ENCODE results near the gene CASZ1.

Gene CASZ1

DNA sequence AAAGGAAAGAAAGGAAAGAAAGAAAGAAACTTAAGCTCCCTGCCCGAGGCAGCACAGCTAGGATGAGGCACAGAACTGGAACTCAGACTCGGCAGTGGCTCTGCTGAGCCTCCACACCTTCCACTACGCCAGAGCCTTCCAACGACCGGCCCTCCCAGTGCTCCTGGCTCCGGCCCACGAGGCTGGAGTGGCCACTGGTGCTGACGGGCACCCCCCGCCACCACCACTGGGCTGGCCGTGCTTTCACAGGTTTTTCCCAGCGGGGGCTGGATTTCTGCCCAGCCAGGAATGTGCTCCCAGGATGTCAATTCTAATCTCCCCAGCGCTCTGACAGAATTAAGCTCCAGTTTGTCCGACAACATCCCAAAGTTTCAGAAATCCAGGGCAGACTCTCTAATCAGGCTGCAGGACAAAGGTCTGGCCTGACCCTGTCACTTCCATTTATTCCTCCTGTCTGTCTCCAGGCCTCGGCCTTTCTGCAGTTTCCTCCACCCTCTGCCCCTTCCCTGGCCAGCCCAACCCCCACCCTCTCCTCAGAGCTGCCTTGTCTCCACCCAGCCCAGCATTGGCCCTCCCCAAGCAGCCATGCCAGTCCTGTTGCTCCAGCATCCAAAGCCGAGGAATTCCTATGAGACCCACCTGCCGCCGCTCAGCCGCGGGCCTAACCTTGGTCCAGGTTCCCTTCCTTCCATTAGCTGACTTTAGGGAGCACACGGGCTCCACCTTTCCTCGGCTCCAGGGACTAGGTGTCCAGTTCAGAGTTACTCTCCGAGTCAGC is 81.9 kb downstream of the CASZ1 start:
- H2BK15ac ChIP-seq (ENCODE audit: low read depth, poor library complexity, severe bottlenecking): no peak overlapping the region

DNA sequence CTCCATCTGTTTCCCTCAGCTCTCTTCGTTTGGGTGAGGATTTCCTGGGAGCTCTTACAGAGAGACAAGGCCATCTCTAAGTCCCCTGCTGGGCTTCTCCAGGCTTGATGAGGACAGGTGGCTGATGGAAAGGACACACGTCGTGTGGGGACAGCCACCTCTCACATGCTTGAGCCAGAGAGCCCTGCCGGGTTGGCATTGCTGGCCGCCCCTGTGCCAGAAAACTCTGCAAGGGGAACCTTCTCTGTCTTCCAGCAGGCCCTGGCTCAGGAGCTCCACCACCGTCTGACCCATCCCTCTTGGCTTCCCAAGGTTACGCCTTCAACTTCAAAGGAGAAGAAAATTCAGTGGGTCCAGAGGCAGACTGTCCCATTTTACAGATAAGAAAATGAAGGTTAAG is 82.8 kb downstream of the CASZ1 start:
- H3K23ac ChIP-seq (ENCODE audit: low read length in 2 of 2): no peak overlapping the region
- no peaks in the 10 kb centered on the region for H3K9me3 ChIP-seq (ENCODE audit: control insufficient read depth, low read length)
- no peaks in the 10 kb centered on the region for H3K79me1 ChIP-seq (replicated peaks; ENCODE audit: low read length, poor library complexity, severe bottlenecking)
- H2BK12ac ChIP-seq (ENCODE audit: low read length in 2 of 2): no peak overlapping the region
- no peak overlapping the region for H4K8ac ChIP-seq (ENCODE audit: low read length)
- no peak overlapping the region for H3K14ac ChIP-seq (ENCODE audit: low read length in 2 of 2)
- H3K18ac ChIP-seq (ENCODE audit: low read depth in 1 of 2, low read length in 2 of 2): no peak overlapping the region
- no peak overlapping the region for H3K4me3 ChIP-seq (ENCODE audit: insufficient read depth in 1 of 2, low read depth in 1 of 2, low read length in 2 of 2)
- no peak overlapping the region for H3K9ac ChIP-seq (ENCODE audit: low read length)
- no peak overlapping the region for H2BK15ac ChIP-seq (ENCODE audit: low read depth, poor library complexity, severe bottlenecking)
- H3K27ac ChIP-seq (ENCODE audit: low read length, poor library complexity, severe bottlenecking): no peak overlapping the region
- no peak overlapping the region for H3K4me2 ChIP-seq (ENCODE audit: low read length, poor library complexity, severe bottlenecking)
- no peak for DNase-seq
- H2BK5ac ChIP-seq (ENCODE audit: low read depth, low read length, poor library complexity, severe bottlenecking): no peak overlapping the region
- H2AFZ ChIP-seq (ENCODE audit: low read depth, low read length): no peak overlapping the region
- no peak overlapping the region for H4K91ac ChIP-seq (ENCODE audit: low read length)
- H3K4me1 ChIP-seq (ENCODE audit: control insufficient read depth, insufficient read depth, low read depth, low read length): peaks cover 8% of the 10 kb centered on the region
- peaks cover 76 to 91% of the 10 kb centered on the region in 2 experiments for H3K27me3 ChIP-seq (ENCODE audit: control insufficient read depth in 1 of 2, insufficient read depth in 1 of 2, low read length in 2 of 2)
- no peak overlapping the region for H3K4ac ChIP-seq (ENCODE audit: low read depth in 1 of 2, low read length in 2 of 2)
- no peak overlapping the region for H2BK120ac ChIP-seq (ENCODE audit: low read depth, low read length)
- 92% methylated on average over 7 of the region's 7 CpGs for WGBS
- no peak overlapping the region for H2AK5ac ChIP-seq (ENCODE audit: low read length, severe bottlenecking)
- no peaks in the 10 kb centered on the region for H3K36me3 ChIP-seq (ENCODE audit: control insufficient read depth in 1 of 2, insufficient read depth in 2 of 2, low read depth in 1 of 2, low read length in 2 of 2)

More for the DNA sequence above, 81.9 kb downstream of the CASZ1 start:
- no peak overlapping the region for H4K8ac ChIP-seq (ENCODE audit: low read length)
- no peak overlapping the region for H3K23ac ChIP-seq (ENCODE audit: low read length in 2 of 2)
- no peak overlapping the region for H4K91ac ChIP-seq (ENCODE audit: low read length)
- no peak overlapping the region for H3K4me3 ChIP-seq (ENCODE audit: insufficient read depth in 1 of 2, low read depth in 1 of 2, low read length in 2 of 2)
- H3K4ac ChIP-seq (ENCODE audit: low read depth in 1 of 2, low read length in 2 of 2): no peak overlapping the region
- no peak overlapping the region for H2AFZ ChIP-seq (ENCODE audit: low read depth, low read length)
- H3K27me3 ChIP-seq (ENCODE audit: control insufficient read depth in 1 of 2, insufficient read depth in 1 of 2, low read length in 2 of 2): peaks cover 77 to 94% of the 10 kb centered on the region in 2 experiments
- DNase-seq: no peak
- no peak overlapping the region for H3K18ac ChIP-seq (ENCODE audit: low read depth in 1 of 2, low read length in 2 of 2)
- H3K36me3 ChIP-seq (ENCODE audit: control insufficient read depth in 1 of 2, insufficient read depth in 2 of 2, low read depth in 1 of 2, low read length in 2 of 2): no peaks in the 10 kb centered on the region
- H2AK5ac ChIP-seq (ENCODE audit: low read length, severe bottlenecking): no peak overlapping the region
- H3K4me2 ChIP-seq (ENCODE audit: low read length, poor library complexity, severe bottlenecking): no peak overlapping the region
- whole genome bisulfite sequencing: 75% methylated on average over 22 of the region's 22 CpGs
- H3K9me3 ChIP-seq (ENCODE audit: control insufficient read depth, low read length): no peaks in the 10 kb centered on the region
- no peak overlapping the region for H2BK5ac ChIP-seq (ENCODE audit: low read depth, low read length, poor library complexity, severe bottlenecking)
- H2BK12ac ChIP-seq (ENCODE audit: low read length in 2 of 2): no peak overlapping the region
- H3K14ac ChIP-seq (ENCODE audit: low read length in 2 of 2): no peak overlapping the region
- no peak overlapping the region for H3K27ac ChIP-seq (ENCODE audit: low read length, poor library complexity, severe bottlenecking)
- peaks cover 8% of the 10 kb centered on the region for H3K4me1 ChIP-seq (ENCODE audit: control insufficient read depth, insufficient read depth, low read depth, low read length)
- H3K9ac ChIP-seq (ENCODE audit: low read length): no peak overlapping the region
- no peaks in the 10 kb centered on the region for H3K79me1 ChIP-seq (replicated peaks; ENCODE audit: low read length, poor library complexity, severe bottlenecking)
- no peak overlapping the region for H2BK120ac ChIP-seq (ENCODE audit: low read depth, low read length)

DNA sequence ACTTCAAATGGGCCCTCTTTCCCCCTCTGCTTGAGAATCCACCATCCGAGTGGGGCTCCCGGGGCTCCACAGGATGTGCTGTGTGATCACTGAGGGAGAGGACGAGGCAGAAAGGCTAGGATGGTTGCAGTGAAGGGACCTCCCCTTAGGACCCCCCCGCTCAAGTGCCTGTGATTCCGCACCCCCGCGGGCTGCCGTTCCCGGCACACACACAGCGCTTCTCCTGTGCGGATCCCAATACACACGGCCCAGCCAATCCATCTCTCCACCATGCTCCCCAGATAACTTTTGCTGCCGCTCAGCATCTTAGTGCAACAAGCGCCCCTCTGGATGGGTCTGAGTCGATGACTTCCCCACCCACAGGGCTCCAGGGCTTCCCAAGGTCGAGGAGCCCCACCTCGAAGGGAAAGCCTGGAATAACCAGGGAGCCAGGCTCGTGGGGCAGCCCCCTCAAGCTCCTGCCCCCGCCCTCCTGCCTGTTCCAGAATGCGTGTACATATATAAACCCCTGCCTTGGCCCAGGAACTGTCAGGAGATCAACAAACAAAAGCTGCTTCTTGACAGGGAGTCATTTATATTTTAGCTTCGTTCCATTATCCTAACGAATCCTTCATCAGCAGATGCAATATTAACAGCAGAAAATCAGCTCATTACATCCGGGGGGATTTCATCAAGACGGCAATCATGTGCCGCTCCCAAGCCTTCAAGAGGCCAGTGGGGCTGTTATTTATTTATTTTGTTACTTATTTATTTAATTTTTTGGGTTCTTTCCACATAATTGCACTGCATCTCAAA is 83.7 kb downstream of the CASZ1 start:
- Histone ChIP-seq H3K9me3 (ENCODE audit: control insufficient read depth, low read length) (no peaks in the 10 kb centered on the region), H3K36me3 (ENCODE audit: control insufficient read depth in 1 of 2, insufficient read depth in 2 of 2, low read depth in 1 of 2, low read length in 2 of 2) (no peaks in the 10 kb centered on the region), H3K79me1 (replicated peaks; ENCODE audit: low read length, poor library complexity, severe bottlenecking) (no peaks in the 10 kb centered on the region), H3K27me3 (ENCODE audit: control insufficient read depth in 1 of 2, insufficient read depth in 1 of 2, low read length in 2 of 2) (peaks cover 76 to 91% of the 10 kb centered on the region in 2 experiments), H3K4me1 (ENCODE audit: control insufficient read depth, insufficient read depth, low read depth, low read length) (peaks cover 8% of the 10 kb centered on the region), H2AFZ (ENCODE audit: low read depth, low read length) (no peak overlapping the region), H3K9ac (ENCODE audit: low read length) (no peak overlapping the region), H3K14ac (ENCODE audit: low read length in 2 of 2) (no peak overlapping the region), H3K27ac (ENCODE audit: low read length, poor library complexity, severe bottlenecking) (no peak overlapping the region), H3K4ac (ENCODE audit: low read depth in 1 of 2, low read length in 2 of 2) (no peak overlapping the region), H2BK15ac (ENCODE audit: low read depth, poor library complexity, severe bottlenecking) (no peak overlapping the region), H3K4me3 (ENCODE audit: insufficient read depth in 1 of 2, low read depth in 1 of 2, low read length in 2 of 2) (no peak overlapping the region), H2AK5ac (ENCODE audit: low read length, severe bottlenecking) (no peak overlapping the region), H2BK12ac (ENCODE audit: low read length in 2 of 2) (no peak overlapping the region), H4K8ac (ENCODE audit: low read length) (no peak overlapping the region), H2BK120ac (ENCODE audit: low read depth, low read length) (no peak overlapping the region), H3K4me2 (ENCODE audit: low read length, poor library complexity, severe bottlenecking) (no peak overlapping the region), H4K91ac (ENCODE audit: low read length) (no peak overlapping the region), H2BK5ac (ENCODE audit: low read depth, low read length, poor library complexity, severe bottlenecking) (no peak overlapping the region), H3K23ac (ENCODE audit: low read length in 2 of 2) (no peak overlapping the region), H3K18ac (ENCODE audit: low read depth in 1 of 2, low read length in 2 of 2) (no peak overlapping the region)
- no peak for DNase-seq
- 85% methylated on average over 20 of the region's 25 CpGs for WGBS

DNA sequence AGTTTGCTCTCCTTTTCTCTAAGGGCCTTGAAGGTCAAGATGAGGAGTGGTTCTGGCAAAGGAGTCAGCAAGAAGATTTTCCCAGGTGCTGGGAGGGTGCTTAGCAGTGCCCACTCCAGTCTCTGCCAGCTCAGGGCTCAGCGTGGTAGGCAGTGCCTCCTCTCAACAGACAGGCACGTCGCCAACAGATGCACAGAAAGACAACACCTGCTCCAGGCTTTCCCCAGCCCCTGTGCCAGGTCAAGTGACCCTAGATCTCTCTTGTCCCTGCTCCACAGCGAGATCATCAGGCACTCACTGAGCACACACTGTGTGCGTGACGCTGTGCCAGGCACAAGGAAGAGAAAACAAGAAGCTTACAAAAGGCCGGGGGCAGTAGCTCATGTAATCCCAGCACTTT is 86.0 kb downstream of the CASZ1 start:
- H2BK12ac ChIP-seq (ENCODE audit: low read length in 2 of 2): no peak overlapping the region
- H2BK5ac ChIP-seq (ENCODE audit: low read depth, low read length, poor library complexity, severe bottlenecking): no peak overlapping the region
- DNase-seq: no peak
- peaks cover 10% of the 10 kb centered on the region for H3K4me1 ChIP-seq (ENCODE audit: control insufficient read depth, insufficient read depth, low read depth, low read length)
- no peak overlapping the region for H3K9ac ChIP-seq (ENCODE audit: low read length)
- no peaks in the 10 kb centered on the region for H3K79me1 ChIP-seq (replicated peaks; ENCODE audit: low read length, poor library complexity, severe bottlenecking)
- H3K36me3 ChIP-seq (ENCODE audit: control insufficient read depth in 1 of 2, insufficient read depth in 2 of 2, low read depth in 1 of 2, low read length in 2 of 2): no peaks in the 10 kb centered on the region
- no peak overlapping the region for H2BK120ac ChIP-seq (ENCODE audit: low read depth, low read length)
- H3K18ac ChIP-seq (ENCODE audit: low read depth in 1 of 2, low read length in 2 of 2): no peak overlapping the region
- H4K8ac ChIP-seq (ENCODE audit: low read length): no peak overlapping the region
- no peak overlapping the region for H4K91ac ChIP-seq (ENCODE audit: low read length)
- no peak overlapping the region for H2AFZ ChIP-seq (ENCODE audit: low read depth, low read length)
- no peak overlapping the region for H3K4me3 ChIP-seq (ENCODE audit: insufficient read depth in 1 of 2, low read depth in 1 of 2, low read length in 2 of 2)
- H2BK15ac ChIP-seq (ENCODE audit: low read depth, poor library complexity, severe bottlenecking): peak overlapping the region; percentile 2
- no peak overlapping the region for H3K14ac ChIP-seq (ENCODE audit: low read length in 2 of 2)
- no peaks in the 10 kb centered on the region for H3K9me3 ChIP-seq (ENCODE audit: control insufficient read depth, low read length)
- WGBS: 97% methylated on average over 7 of the region's 7 CpGs
- peaks cover 77 to 93% of the 10 kb centered on the region in 2 experiments for H3K27me3 ChIP-seq (ENCODE audit: control insufficient read depth in 1 of 2, insufficient read depth in 1 of 2, low read length in 2 of 2)
- no peak overlapping the region for H2AK5ac ChIP-seq (ENCODE audit: low read length, severe bottlenecking)
- no peak overlapping the region for H3K4ac ChIP-seq (ENCODE audit: low read depth in 1 of 2, low read length in 2 of 2)
- no peak overlapping the region for H3K4me2 ChIP-seq (ENCODE audit: low read length, poor library complexity, severe bottlenecking)
- no peak overlapping the region for H3K27ac ChIP-seq (ENCODE audit: low read length, poor library complexity, severe bottlenecking)
- no peak overlapping the region for H3K23ac ChIP-seq (ENCODE audit: low read length in 2 of 2)

Measured in mesenchymal stem cell (in vitro differentiated cells and primary cell).